ENCODE measurements around the gene RDH14.

DNA sequence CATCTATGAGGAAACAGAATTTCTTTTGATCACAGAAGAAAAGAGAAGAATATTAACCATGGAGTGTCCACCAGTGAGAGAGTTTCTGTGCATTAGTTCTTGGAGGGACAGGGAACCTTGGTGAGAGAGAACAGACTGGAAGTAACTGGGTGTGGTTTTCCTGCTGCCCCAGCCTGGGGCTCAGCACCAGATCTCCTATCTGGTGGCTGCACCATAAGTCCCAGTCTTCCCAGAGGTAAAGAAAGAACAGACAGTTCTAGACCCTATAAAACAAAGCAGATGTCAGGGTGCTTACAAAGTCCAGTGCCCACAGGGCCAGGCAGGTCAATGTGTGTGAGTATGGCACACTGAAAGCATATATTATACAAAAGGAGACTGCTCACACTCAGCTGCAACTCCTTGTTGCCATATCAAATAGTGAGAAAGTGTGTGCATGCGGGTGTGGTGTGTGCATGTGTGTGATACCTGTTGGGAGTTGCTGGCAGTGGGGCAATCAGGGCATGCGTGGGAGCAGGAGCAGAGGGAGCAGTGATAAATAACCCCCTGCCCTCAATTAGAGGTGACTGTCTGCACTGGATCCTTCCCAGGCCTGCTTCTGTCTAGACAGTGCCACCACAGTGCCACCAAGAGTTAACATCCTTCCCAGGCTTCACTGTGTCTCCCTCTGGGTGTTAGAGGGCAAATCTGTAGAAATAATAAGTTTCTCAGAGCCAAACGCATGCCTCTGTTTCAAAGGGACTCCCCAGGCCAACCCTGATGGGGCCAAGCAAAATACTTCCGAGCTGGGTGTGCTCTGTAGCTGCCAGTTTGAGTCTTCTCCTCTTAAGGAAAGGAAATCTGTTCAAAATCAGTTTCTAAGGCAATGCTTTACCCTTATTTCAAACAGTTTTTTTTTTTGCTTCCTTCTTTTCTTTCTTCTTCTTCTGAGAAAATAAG lies 45.7 kb downstream of the RDH14 start:
- TF ChIP-seq, protein P1, sequence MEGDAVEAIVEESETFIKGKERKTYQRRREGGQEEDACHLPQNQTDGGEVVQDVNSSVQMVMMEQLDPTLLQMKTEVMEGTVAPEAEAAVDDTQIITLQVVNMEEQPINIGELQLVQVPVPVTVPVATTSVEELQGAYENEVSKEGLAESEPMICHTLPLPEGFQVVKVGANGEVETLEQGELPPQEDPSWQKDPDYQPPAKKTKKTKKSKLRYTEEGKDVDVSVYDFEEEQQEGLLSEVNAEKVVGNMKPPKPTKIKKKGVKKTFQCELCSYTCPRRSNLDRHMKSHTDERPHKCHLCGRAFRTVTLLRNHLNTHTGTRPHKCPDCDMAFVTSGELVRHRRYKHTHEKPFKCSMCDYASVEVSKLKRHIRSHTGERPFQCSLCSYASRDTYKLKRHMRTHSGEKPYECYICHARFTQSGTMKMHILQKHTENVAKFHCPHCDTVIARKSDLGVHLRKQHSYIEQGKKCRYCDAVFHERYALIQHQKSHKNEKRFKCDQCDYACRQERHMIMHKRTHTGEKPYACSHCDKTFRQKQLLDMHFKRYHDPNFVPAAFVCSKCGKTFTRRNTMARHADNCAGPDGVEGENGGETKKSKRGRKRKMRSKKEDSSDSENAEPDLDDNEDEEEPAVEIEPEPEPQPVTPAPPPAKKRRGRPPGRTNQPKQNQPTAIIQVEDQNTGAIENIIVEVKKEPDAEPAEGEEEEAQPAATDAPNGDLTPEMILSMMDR (conservative IDR thresholded peaks at IDR 0.05; ENCODE audit: low read depth, low read length) = no peak
- no peak for TF ChIP-seq EZH2phosphoT487 (IDR thresholded peaks at IDR 0.05; ENCODE audit: borderline replicate concordance, low read length)

Data from PC-3 (cell line).